HG03432 (cell line): ENCODE measurements around the gene LAMA3.

Source experiments
- ATAC-seq: cut with Tn5 transposase; IDR thresholded peaks from one replicate; pipeline ENCODE4 v1.9.1; 2021; ENCODE audit warnings: mild to moderate bottlenecking, moderate library complexity; ENCODE audit not compliant: unreplicated experiment

LAMA3 gene

GRCh38 chr18:23689031-23689615, at the start of gene LAMA3:
LAMA3 (plus strand) TSS chr18:23689453; CDS start chr18:23689684, 231 bp downstream.
- ATAC-seq = peak; percentile 70

- no peak for ATAC-seq
Observed at GRCh38 chr18:23640052-23640451, 49.2 kb upstream of the LAMA3 start.

GRCh38 chr18:23641143-23641720, 48.0 kb upstream of the LAMA3 start:
- ATAC-seq = no peak

- ATAC-seq = no peak
Observed at GRCh38 chr18:23641937-23642666, 47.2 kb upstream of the LAMA3 start.

GRCh38 chr18:23643815-23644490, 45.3 kb upstream of the LAMA3 start:
- ATAC-seq = no peak

GRCh38 chr18:23645568-23646175, 43.6 kb upstream of the LAMA3 start:
- no peak for ATAC-seq

GRCh38 chr18:23646282-23646681, 43.0 kb upstream of the LAMA3 start:
- no peak for ATAC-seq

GRCh38 chr18:23648456-23648855, 40.8 kb upstream of the LAMA3 start:
- no peak for ATAC-seq

- ATAC-seq = no peak
Observed at GRCh38 chr18:23648940-23649607, 40.2 kb upstream of the LAMA3 start.

- no peak for ATAC-seq
Observed at GRCh38 chr18:23650968-23651927, 38.0 kb upstream of the LAMA3 start.

GRCh38 chr18:23652232-23652631, 37.0 kb upstream of the LAMA3 start:
- no peak for ATAC-seq

- no peak for ATAC-seq
Observed at GRCh38 chr18:23658285-23658684, 31.0 kb upstream of the LAMA3 start.

- no peak for ATAC-seq
Observed at GRCh38 chr18:23661735-23662308, 27.4 kb upstream of the LAMA3 start.

GRCh38 chr18:23662309-23663263, 26.7 kb upstream of the LAMA3 start, which contains the start of gene ANKRD29:
ANKRD29 (minus strand) TSS chr18:23662911; CDS start chr18:23662730, 181 bp downstream.
- ATAC-seq = no peak

- no peak for ATAC-seq
Observed at GRCh38 chr18:23664674-23665073, 24.6 kb upstream of the LAMA3 start.

- ATAC-seq = no peak
Observed at GRCh38 chr18:23667114-23667513, 22.1 kb upstream of the LAMA3 start.

- no peak for ATAC-seq
Observed at GRCh38 chr18:23668731-23669130, 20.5 kb upstream of the LAMA3 start.

- ATAC-seq = no peak
Observed at GRCh38 chr18:23669202-23669766, 20.0 kb upstream of the LAMA3 start.
